NCI-H2227 (cell line): ENCODE results near the gene ZFAND3.
"Not testable (repeated sequence)": the region's sequence is repeated elsewhere in the genome, so short reads cannot be mapped to it uniquely, and the experiment has no call there.

Experiments used
- DNase-seq: peaks from one replicate; lab custom pipeline; 2025; ENCODE audit not compliant: unreplicated experiment; lab: John Stamatoyannopoulos, UW

Gene ZFAND3

GRCh38 chr6:38033442-38033982 lies 214.0 kb downstream of the ZFAND3 start:
- peak; percentile 22 for DNase-seq

- peak; percentile 12 for DNase-seq
These were observed 214.9 kb downstream of the ZFAND3 start for GRCh38 chr6:38034274-38034914.

GRCh38 chr6:38035478-38035877 lies 216.0 kb downstream of the ZFAND3 start:
- DNase-seq: no peak

GRCh38 chr6:38039502-38039901 lies 220.0 kb downstream of the ZFAND3 start:
- DNase-seq: no peak

- DNase-seq: no peak
These were observed 220.7 kb downstream of the ZFAND3 start for GRCh38 chr6:38040254-38040653.

GRCh38 chr6:38043259-38043753 lies 223.8 kb downstream of the ZFAND3 start:
- DNase-seq: no peak

- DNase-seq: no peak
These were observed 226.3 kb downstream of the ZFAND3 start for GRCh38 chr6:38045701-38046305.

GRCh38 chr6:38047562-38047961 lies 228.0 kb downstream of the ZFAND3 start:
- no peak for DNase-seq

GRCh38 chr6:38049861-38050397 lies 230.4 kb downstream of the ZFAND3 start:
- not testable (repeated sequence) for DNase-seq

- no peak for DNase-seq
These were observed 232.4 kb downstream of the ZFAND3 start for GRCh38 chr6:38051819-38052434.

- DNase-seq: no peak
These were observed 235.1 kb downstream of the ZFAND3 start for GRCh38 chr6:38054527-38055202.

GRCh38 chr6:38055203-38055589 lies 235.7 kb downstream of the ZFAND3 start:
- DNase-seq: no peak

- DNase-seq: no peak
These were observed 236.8 kb downstream of the ZFAND3 start for GRCh38 chr6:38056361-38056760.

- DNase-seq: no peak
These were observed 238.5 kb downstream of the ZFAND3 start for GRCh38 chr6:38057994-38058393.

- no peak for DNase-seq
These were observed 242.5 kb downstream of the ZFAND3 start for GRCh38 chr6:38062066-38062465.

- no peak for DNase-seq
These were observed 244.4 kb downstream of the ZFAND3 start for GRCh38 chr6:38063973-38064372.

GRCh38 chr6:38064431-38064830 lies 244.9 kb downstream of the ZFAND3 start:
- no peak for DNase-seq

- no peak for DNase-seq
These were observed 246.3 kb downstream of the ZFAND3 start for GRCh38 chr6:38065734-38066305.

GRCh38 chr6:38067263-38067980 lies 247.9 kb downstream of the ZFAND3 start:
- DNase-seq: no peak
